LNCAP (cell line): Measurements from ENCODE around the gene CGNL1.

Experiments used
- TF ChIP-seq, protein P1 (sequence below): fragments of 450-650 bp; IDR thresholded peaks from 2 replicates; pipeline ENCODE4 v1.5.1; 2017; ENCODE audit warnings: mild to moderate bottlenecking

CGNL1 gene

DNA sequence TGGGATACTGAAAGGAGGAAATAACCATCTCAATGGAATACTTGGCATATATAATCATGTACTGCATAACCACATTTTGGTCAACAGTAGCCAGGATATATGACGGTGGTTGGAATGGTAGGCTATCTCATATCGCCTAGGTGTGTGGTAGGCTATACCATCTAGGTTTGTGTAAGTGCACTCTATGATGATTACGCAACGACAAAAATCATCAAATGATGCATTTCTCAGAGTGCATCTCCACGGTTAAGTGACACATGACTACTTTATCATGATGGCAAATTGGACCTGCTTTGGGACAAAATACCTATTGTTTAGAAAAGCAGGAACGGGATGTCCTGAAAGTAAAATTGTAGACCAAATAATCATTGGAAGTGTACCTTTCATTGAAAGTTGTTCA is 218.2 kb downstream of the CGNL1 start:
- TF ChIP-seq, protein P1, sequence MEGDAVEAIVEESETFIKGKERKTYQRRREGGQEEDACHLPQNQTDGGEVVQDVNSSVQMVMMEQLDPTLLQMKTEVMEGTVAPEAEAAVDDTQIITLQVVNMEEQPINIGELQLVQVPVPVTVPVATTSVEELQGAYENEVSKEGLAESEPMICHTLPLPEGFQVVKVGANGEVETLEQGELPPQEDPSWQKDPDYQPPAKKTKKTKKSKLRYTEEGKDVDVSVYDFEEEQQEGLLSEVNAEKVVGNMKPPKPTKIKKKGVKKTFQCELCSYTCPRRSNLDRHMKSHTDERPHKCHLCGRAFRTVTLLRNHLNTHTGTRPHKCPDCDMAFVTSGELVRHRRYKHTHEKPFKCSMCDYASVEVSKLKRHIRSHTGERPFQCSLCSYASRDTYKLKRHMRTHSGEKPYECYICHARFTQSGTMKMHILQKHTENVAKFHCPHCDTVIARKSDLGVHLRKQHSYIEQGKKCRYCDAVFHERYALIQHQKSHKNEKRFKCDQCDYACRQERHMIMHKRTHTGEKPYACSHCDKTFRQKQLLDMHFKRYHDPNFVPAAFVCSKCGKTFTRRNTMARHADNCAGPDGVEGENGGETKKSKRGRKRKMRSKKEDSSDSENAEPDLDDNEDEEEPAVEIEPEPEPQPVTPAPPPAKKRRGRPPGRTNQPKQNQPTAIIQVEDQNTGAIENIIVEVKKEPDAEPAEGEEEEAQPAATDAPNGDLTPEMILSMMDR, result no peak

DNA sequence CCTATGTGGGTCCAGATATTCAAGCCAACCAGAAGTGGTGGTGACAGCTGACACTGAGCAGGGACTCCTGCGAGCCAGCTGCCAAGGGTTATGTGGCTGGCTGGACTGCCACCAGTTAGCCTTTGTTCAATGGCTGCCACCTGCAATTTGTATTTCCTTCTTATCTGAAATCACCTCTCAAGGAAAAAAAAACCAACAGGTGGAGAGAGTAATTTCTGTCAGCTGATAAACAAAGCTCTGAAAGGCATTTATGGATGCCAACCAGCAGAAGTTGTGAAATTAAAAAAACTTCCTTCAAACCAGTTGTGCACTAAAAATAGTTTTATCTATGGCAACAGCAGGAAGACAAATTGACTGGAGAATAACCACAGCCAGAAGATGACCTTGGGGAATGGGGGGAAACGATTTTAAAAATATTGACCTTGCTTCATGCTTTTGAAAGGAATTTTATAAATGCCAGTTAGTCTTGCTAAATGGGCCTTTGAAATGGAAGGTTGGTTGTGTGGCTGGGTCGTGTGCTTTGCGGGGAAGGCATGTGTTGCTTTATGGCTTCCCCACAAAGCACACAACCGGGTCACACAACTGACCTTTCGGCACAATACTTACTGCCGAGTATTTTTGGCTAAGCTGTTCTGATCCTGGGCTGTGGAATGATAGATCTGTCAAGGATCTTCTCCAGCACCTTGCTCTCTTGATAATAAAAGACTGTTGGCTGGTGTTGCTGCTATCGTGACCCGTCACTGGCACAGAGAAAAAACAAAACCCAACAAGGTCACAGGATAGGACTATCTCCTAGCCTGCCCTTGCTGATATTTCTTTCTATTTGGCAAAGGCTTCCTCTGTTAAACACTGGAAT is 218.9 kb downstream of the CGNL1 start:
- TF ChIP-seq, protein P1, result no peak

DNA sequence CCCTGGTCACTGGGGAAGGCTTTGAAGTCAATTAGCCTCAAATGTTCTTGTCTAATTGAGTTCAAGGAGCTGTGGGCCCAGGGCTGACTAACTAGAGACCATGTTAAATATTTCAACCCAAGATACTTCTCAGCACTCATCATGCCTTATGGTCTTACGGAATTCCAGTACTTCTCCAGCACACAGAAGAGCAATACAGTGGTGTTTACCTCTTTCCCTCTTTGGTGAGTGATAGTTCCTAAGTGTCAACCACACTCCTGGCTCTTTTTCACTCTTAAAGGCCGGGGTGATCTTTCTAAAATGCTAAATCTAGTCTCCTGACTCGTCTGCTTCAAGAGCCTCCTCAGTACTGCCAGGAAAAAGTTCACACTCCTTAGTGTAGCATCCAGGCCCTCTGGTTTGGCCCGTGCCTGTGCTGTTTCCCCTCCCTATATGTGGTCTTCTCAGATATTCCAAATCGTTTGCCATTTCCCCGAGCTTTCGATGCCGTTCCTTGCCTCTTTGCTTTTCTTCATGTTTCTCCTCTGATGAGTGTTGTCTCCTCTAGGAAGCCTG is 220.1 kb downstream of the CGNL1 start:
- TF ChIP-seq, protein P1, result no peak

DNA sequence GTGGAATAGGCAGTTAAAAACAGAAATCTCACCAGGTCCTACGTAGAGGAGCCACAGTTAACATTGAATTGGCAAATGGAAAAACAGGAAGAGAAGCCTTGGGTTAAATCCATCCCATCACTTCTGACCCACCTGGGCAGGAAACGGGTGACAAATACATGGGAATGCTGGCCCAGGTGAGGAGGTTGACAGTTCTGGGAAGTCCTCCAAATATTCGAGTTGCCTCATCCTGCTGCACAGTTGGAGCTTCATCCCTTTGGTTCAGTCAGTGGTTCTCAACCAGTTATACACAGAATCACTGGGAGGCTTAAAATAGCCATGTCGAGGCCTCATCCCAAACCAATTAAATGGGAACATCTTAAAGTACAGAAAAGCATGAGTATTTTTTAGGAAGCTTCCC is 220.7 kb downstream of the CGNL1 start:
- TF ChIP-seq, protein P1, result no peak

DNA sequence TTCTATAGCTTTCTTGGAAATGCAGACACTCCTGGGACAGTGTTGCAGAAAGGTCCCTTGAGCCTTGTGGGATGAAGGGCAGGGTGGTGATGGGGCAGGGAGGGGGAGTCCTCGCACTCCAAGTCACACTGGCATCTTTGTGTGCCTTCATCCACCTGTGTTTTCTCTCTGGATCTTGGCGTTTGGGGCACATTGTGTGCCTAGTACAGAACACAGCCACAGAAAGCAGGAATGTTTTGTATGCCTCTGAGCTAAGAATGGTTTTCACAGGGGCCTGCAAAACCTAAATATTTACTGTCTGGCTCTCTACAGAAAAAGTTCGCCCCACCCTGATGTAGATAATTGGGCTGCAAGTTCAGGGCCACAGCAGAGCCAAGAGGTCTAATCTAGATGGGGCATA is 221.1 kb downstream of the CGNL1 start:
- TF ChIP-seq, protein P1, result no peak

DNA sequence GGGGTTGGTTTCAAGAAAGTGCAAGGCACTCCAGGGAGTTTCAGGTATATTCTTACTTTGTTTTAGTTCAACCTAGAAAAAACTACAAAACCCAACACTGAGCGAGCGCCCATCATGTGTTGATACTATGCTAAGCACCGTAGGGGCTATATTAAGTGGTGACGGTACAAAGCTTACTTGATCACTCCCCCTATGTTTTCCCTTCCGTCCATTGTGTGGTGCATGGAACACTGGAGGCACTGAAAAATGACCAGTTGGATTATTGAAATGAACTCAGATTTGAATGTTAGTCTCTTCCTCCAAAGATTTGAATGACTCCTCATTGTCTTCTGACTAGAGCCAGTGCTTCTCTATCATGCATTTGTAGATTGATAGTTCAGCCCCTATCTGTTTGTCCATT is 222.0 kb downstream of the CGNL1 start:
- TF ChIP-seq, protein P1, result no peak

DNA sequence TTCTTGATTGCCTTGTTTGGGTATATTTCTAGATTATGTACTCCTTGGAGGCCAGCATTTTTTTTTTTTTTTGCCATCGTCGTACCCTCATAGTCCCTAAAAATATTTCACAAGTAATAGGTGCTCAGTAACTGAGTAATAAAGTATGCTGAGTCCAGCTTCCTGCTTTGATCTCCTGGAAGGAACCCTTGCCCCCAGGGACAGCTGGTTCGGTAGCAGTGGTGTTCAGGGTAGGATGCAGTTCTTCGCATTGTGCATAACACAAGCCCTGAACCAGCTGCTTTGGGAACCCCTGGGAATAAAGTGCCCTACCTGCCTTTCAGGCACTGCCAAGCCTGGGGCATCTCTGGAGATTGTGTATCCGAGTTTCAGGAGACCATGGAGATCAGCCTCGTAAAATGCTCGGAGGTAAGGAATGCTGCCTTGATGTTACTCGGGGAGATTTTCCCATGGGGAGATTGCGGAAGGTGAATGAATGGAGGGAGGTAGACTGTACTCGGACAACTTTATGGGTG is 223.0 kb downstream of the CGNL1 start:
- TF ChIP-seq, protein P1, result no peak
